Ovary (tissue), 3 donors: ENCODE results near the gene BSCL2.

Experiments
- EP300 ChIP-seq: sonication (generic); formaldehyde crosslinking; IDR thresholded peaks from one replicate; pipeline ENCODE4 v1.6.1; 2017; ENCODE audit warnings: antibody characterized with exemption
- TF ChIP-seq, protein P1 (sequence below), 3 donors: fragments of 450-650 bp in 2 of 3; fragments of 200-600 bp in 1 of 3; IDR thresholded peaks; one replicate each; pipeline versions ENCODE4 v1.5.1 to v1.8.0; 2016 to 2022; ENCODE audit warnings: antibody characterized with exemption in 3 of 3, mild to moderate bottlenecking in 1 of 3
- donor health status: DM: no; HTN: no; CAD: no.

DNA sequence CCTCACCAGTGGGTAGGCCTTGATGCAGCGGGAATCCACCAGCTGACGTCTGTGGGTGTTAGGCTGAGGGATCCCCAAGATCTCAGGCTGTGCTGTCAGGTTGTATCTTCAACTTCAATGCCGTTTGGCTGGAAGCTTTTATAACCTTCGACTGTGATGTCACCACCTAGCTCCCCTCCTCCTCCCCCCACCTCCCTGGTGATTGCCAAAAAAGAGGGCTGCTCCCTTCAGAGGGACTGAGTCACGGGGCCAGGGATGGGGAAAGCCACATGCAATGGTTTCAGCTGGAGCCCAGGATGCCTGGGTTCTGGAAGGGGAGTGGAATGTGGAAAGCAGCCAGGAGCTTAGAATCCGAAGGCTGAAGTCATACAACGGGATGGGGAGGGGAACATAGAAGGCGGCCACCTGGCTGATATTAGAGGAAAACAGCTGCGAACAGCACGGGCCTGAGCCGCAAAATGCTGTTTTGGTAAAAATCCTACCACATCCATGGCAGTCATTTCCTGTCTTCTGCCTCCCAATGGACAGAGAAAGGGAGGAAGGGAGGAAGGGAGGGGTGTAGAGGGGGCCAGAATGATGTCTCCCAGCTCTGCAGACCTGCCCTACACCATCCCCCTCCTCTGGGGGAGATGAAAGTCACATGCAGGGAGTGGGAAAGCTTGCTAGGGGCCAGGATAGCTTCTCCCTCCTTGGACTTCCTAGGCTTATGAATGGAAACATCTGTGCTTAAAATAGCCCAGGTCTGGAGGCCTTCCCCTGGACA is 17.6 kb downstream of the BSCL2 start, which contains the start of gene LRRN4CL:
- TF ChIP-seq EP300: peak; percentile 9
- TF ChIP-seq, protein P1, sequence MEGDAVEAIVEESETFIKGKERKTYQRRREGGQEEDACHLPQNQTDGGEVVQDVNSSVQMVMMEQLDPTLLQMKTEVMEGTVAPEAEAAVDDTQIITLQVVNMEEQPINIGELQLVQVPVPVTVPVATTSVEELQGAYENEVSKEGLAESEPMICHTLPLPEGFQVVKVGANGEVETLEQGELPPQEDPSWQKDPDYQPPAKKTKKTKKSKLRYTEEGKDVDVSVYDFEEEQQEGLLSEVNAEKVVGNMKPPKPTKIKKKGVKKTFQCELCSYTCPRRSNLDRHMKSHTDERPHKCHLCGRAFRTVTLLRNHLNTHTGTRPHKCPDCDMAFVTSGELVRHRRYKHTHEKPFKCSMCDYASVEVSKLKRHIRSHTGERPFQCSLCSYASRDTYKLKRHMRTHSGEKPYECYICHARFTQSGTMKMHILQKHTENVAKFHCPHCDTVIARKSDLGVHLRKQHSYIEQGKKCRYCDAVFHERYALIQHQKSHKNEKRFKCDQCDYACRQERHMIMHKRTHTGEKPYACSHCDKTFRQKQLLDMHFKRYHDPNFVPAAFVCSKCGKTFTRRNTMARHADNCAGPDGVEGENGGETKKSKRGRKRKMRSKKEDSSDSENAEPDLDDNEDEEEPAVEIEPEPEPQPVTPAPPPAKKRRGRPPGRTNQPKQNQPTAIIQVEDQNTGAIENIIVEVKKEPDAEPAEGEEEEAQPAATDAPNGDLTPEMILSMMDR (IDR thresholded peaks at IDR 0.05): peak in 1 of 3 donors; percentile 13
